ENCODE data around the gene COLEC11.

DNA sequence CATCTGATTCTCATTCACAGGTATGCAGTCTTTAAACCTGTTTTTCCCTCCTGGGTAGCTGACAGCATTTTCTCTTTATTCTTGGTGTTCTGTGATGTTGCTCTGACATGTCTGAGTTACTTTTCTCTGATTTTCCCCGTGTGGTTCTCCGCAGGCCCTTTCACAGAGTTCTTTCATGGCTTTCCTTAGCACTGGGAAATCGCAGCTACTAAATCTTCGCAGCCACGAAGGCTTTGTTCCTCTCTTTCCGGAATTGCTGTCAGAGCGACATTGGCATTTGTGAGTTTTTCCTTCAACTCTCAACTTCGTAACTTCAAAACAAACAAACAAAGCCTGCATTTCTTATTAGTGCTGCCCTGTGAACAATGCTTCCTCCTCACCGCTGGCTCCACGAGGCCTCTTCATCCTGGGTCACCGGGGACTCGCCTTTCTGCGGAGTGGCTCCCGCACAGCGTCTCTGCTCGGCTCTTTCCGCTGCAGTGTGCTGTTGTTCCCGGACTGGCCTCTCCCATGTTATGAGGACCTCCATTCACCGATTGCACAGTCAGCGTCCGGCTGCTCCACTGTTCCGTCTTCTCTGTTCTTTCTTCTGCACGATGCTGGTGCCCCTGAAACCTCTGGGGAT is 16.1 kb downstream of the COLEC11 start:
- TF ChIP-seq TAF1 (IDR thresholded peaks at IDR 0.05; ENCODE audit: borderline replicate concordance, low read depth, low read length) (no peak), POLR2AphosphoS5 (IDR thresholded peaks at IDR 0.05; ENCODE audit: low read depth, low read length) (no peak)

Measured in GM12892 (cell line).